Esophagus (tissue), 2 donors: ENCODE measurements around the gene IQCH. TPM values are rescaled to one million over a fixed set of nuclear protein-coding genes. Genes with fewer than 3 reads are reported as not detected.

Experiments used
- H3K27ac ChIP-seq, 2 donors: one replicate each; pipeline ENCODE4 v1.5.1; 2013; ENCODE audit warnings: low read depth in 2 of 2, mild to moderate bottlenecking in 2 of 2, inconsistent platforms in 1 of 2, low read length in 1 of 2, moderate library complexity in 1 of 2
- H3K27me3 ChIP-seq, 2 donors: one replicate each; pipeline ENCODE4 v1.6.1; 2013; ENCODE audit warnings: low read length in 2 of 2, control low read depth in 1 of 2, mild to moderate bottlenecking in 1 of 2; ENCODE audit not compliant: insufficient read depth in 2 of 2, control insufficient read depth in 1 of 2
- H3K36me3 ChIP-seq, 2 donors: one replicate each; pipeline ENCODE4 v1.6.1; 2013; ENCODE audit warnings: low read length in 1 of 2; ENCODE audit not compliant: control insufficient read depth in 2 of 2, insufficient read depth in 2 of 2
- H3K4me1 ChIP-seq, 2 donors: one replicate each; pipeline ENCODE4 v1.6.1; 2013; ENCODE audit warnings: low read length in 1 of 2; ENCODE audit not compliant: control insufficient read depth in 2 of 2, insufficient read depth in 2 of 2
- H3K4me3 ChIP-seq, 2 donors: one replicate each; pipeline ENCODE4 v1.5.1; 2013; ENCODE audit warnings: low read length in 2 of 2, mild to moderate bottlenecking in 2 of 2, low read depth in 1 of 2, moderate library complexity in 1 of 2
- H3K9me3 ChIP-seq, 2 donors: one replicate each; pipeline ENCODE4 v1.6.1; 2013; ENCODE audit warnings: mild to moderate bottlenecking in 2 of 2, low read depth in 1 of 2, low read length in 1 of 2, moderate library complexity in 1 of 2; ENCODE audit not compliant: control insufficient read depth in 2 of 2, insufficient read depth in 1 of 2
- WGBS, 2 donors: extraction: QIAGEN DNeasy Blood & Tissue Kit; methylation state at CpG; one replicate each; pipeline ENCODE4 v1.1.7; 2013; 5-methylcytosine and 5-hydroxymethylcytosine counted together
- polyA plus RNA-seq, 2 donors: library from polyadenylated mRNA; stranded (reverse); fragments of 200-250 nt; gene quantifications; one replicate each; pipeline ENCODE4 v1.2.3, GENCODE V29; 2013
- donor health status: healthy with polysubstance abuse.
- donor health status: Bipolar disorder and iron deficiency.

Gene IQCH
- polyA plus RNA-seq, 2 donors: 0.26 to 0.45 TPM

- 69 to 75% methylated on average over 2 of the region's 2 CpGs for WGBS, 2 donors
- Histone ChIP-seq H3K27ac (no peak overlapping the region), H3K9me3 (no peaks in the 10 kb centered on the region), H3K4me3 (no peak overlapping the region), H3K27me3 (no peaks in the 10 kb centered on the region), H3K36me3 (no peaks in the 10 kb centered on the region), H3K4me1 (no peaks in the 10 kb centered on the region)
These were observed 81.1 kb downstream of the IQCH start for GRCh38 chr15:67335534-67336222.

- Histone ChIP-seq H3K9me3 (no peaks in the 10 kb centered on the region), H3K4me1 (no peaks in the 10 kb centered on the region), H3K4me3 (no peak overlapping the region), H3K27me3 (no peaks in the 10 kb centered on the region), H3K27ac (no peak overlapping the region), H3K36me3 (no peaks in the 10 kb centered on the region)
- WGBS, 2 donors: 89 to 91% methylated on average over 4 of the region's 4 CpGs
These were observed 86.0 kb downstream of the IQCH start for GRCh38 chr15:67340630-67341029.

GRCh38 chr15:67341539-67341938, 87.0 kb downstream of the IQCH start:
- Histone ChIP-seq H3K36me3 (no peaks in the 10 kb centered on the region), H3K9me3 (no peaks in the 10 kb centered on the region), H3K4me1 (no peaks in the 10 kb centered on the region), H3K27me3 (no peaks in the 10 kb centered on the region), H3K4me3 (no peak overlapping the region), H3K27ac (no peak overlapping the region)
- WGBS, 2 donors: 88 to 92% methylated on average over 2 of the region's 2 CpGs

GRCh38 chr15:67343206-67343605, 88.6 kb downstream of the IQCH start:
- Histone ChIP-seq H3K27me3 (no peaks in the 10 kb centered on the region), H3K36me3 (no peaks in the 10 kb centered on the region), H3K4me3 (no peak overlapping the region), H3K27ac (no peak overlapping the region), H3K4me1 (no peaks in the 10 kb centered on the region), H3K9me3 (no peaks in the 10 kb centered on the region)

- H3K9me3 ChIP-seq: peaks cover 0 to 3% of the 10 kb centered on the region in 2 donors
- H3K27ac ChIP-seq: no peak overlapping the region
- no peaks in the 10 kb centered on the region for H3K27me3 ChIP-seq
- no peak overlapping the region for H3K4me3 ChIP-seq
- no peaks in the 10 kb centered on the region for H3K4me1 ChIP-seq
- no peaks in the 10 kb centered on the region for H3K36me3 ChIP-seq
These were observed 95.0 kb downstream of the IQCH start for GRCh38 chr15:67349634-67350033.

GRCh38 chr15:67350042-67350441, 95.5 kb downstream of the IQCH start:
- Histone ChIP-seq H3K27ac (no peak overlapping the region), H3K4me3 (no peak overlapping the region), H3K4me1 (no peaks in the 10 kb centered on the region), H3K27me3 (no peaks in the 10 kb centered on the region), H3K9me3 (peaks cover 0 to 3% of the 10 kb centered on the region in 2 donors), H3K36me3 (no peaks in the 10 kb centered on the region)
- 91 to 95% methylated on average over 1 of the region's 1 CpG for WGBS, 2 donors

GRCh38 chr15:67358391-67358790, 103.8 kb downstream of the IQCH start:
- H3K27ac ChIP-seq: no peak overlapping the region

GRCh38 chr15:67358812-67359211, 104.2 kb downstream of the IQCH start:
- no peak overlapping the region for H3K27ac ChIP-seq
- no peaks in the 10 kb centered on the region for H3K27me3 ChIP-seq
- no peaks in the 10 kb centered on the region for H3K4me1 ChIP-seq
- no peak overlapping the region for H3K4me3 ChIP-seq
- WGBS, 2 donors: 69 to 92% methylated on average over 3 of the region's 3 CpGs
- no peaks in the 10 kb centered on the region for H3K36me3 ChIP-seq
- no peaks in the 10 kb centered on the region for H3K9me3 ChIP-seq

More at GRCh38 chr15:67358391-67358790, 103.8 kb downstream of the IQCH start:
- H3K4me3 ChIP-seq: no peak overlapping the region
- H3K36me3 ChIP-seq: no peaks in the 10 kb centered on the region
- 74 to 92% methylated on average over 5 of the region's 5 CpGs for WGBS, 2 donors
- no peaks in the 10 kb centered on the region for H3K4me1 ChIP-seq
- H3K27me3 ChIP-seq: no peaks in the 10 kb centered on the region
- H3K9me3 ChIP-seq: peaks cover 0 to 1% of the 10 kb centered on the region in 2 donors

- H3K27ac ChIP-seq: no peak overlapping the region
- no peaks in the 10 kb centered on the region for H3K9me3 ChIP-seq
- no peak overlapping the region for H3K4me3 ChIP-seq
- WGBS, 2 donors: 45 to 60% methylated on average over 8 of the region's 8 CpGs
- H3K36me3 ChIP-seq: no peaks in the 10 kb centered on the region
- no peaks in the 10 kb centered on the region for H3K27me3 ChIP-seq
- no peaks in the 10 kb centered on the region for H3K4me1 ChIP-seq
These were observed 105.0 kb downstream of the IQCH start for GRCh38 chr15:67359431-67360079.

- Histone ChIP-seq H3K4me3 (no peak overlapping the region), H3K27ac (no peak overlapping the region), H3K36me3 (no peaks in the 10 kb centered on the region), H3K27me3 (no peaks in the 10 kb centered on the region), H3K4me1 (no peaks in the 10 kb centered on the region), H3K9me3 (no peaks in the 10 kb centered on the region)
- WGBS, 2 donors: 90 to 93% methylated on average over 2 of the region's 2 CpGs
These were observed 106.5 kb downstream of the IQCH start for GRCh38 chr15:67361100-67361499.
